Measurements from ENCODE around the gene DLGAP3.

DLGAP3 gene

DNA sequence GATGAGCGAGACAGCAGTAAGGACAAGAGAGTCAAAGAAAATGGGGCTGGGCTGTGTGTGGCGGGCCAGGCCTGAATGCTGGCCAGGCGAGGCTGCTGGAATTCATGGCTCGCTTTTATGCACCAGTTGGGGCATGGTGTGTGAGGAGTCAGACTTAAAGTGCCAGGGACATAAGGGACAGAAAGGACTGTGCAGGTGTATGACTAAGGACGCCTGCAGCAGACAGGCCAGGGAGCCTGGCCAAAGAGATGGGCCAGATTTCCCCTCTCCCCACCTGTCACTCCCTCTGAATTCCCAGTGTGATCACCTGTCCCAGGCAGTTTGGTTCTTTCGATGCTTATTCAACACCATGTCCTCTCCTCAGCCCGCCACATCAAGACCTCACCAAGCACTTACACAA, 53.0 kb downstream of the DLGAP3 start:
- H3K36me3 ChIP-seq (ENCODE audit: insufficient read depth, low read length) = no peaks in the 10 kb centered on the region
- no peaks in the 10 kb centered on the region for H3K4me1 ChIP-seq (ENCODE audit: control insufficient read depth, insufficient read depth, low read length)
- no peak overlapping the region for H3K4me3 ChIP-seq (ENCODE audit: low read length)
- H3K4me2 ChIP-seq (ENCODE audit: low read length) = no peak overlapping the region
- H3K27me3 ChIP-seq (ENCODE audit: control insufficient read depth, insufficient read depth, low read length) = peaks cover 74% of the 10 kb centered on the region
- no peak overlapping the region for H3K9ac ChIP-seq (ENCODE audit: low read depth, low read length)
- H3K9me3 ChIP-seq (replicated peaks; ENCODE audit: low read length) = no peaks in the 10 kb centered on the region

DNA sequence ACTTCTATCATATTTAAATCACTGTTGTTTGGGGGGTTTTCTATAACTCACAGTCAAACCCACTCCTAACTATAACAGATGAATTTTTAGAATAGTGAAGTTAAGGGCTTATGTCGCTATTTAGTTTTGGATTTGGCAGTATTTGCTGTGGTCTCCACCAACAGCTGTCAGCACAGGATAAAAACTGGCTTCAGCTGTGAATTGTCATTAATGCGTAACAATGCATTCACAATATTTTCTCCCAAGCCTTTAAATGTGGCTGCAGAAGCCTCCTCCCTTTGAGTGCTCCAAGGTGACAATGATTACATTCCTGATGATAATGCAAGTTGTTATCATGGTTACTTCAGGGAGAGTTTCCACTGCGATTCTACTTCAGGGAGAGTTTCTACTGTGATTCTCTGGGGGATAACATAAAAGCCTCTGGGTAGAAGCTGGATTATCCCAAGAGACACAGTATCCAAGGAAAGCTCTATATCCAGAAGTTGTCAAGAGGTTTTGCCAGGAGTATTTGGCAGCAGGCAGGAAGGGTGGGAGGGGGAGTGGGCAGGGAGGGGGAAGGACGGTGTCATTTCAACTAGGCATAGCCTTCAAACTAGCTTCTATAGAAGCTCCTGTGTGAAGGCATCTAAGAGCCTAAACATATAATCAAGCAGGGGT, 55.0 kb downstream of the DLGAP3 start:
- Histone ChIP-seq H3K4me2 (ENCODE audit: low read length) (no peak overlapping the region), H3K4me3 (ENCODE audit: low read length) (no peak overlapping the region), H3K27me3 (ENCODE audit: control insufficient read depth, insufficient read depth, low read length) (peaks cover 80% of the 10 kb centered on the region), H3K36me3 (ENCODE audit: insufficient read depth, low read length) (no peaks in the 10 kb centered on the region), H3K4me1 (ENCODE audit: control insufficient read depth, insufficient read depth, low read length) (no peaks in the 10 kb centered on the region), H3K9me3 (replicated peaks; ENCODE audit: low read length) (no peaks in the 10 kb centered on the region), H3K9ac (ENCODE audit: low read depth, low read length) (no peak overlapping the region)

DNA sequence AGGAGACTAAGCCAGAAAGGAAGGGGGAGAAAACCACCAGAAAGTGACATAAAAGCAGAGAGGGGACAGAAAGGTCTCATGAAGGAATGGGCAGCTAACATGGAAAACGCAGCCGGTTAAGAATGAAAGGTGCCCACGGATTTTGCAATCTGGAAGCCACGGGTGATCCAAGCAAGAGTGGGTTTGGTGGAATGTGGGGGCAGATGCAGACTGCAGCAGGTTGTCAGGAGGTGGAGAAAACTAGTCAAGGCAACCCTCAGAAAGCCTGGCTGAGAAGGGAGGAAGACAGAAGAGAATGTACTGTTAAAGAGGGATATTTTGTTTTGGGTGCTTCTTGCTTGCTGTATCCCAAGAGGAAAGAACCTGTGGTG, 57.3 kb downstream of the DLGAP3 start:
- H3K36me3 ChIP-seq (ENCODE audit: insufficient read depth, low read length) = no peaks in the 10 kb centered on the region
- no peaks in the 10 kb centered on the region for H3K9me3 ChIP-seq (replicated peaks; ENCODE audit: low read length)
- H3K9ac ChIP-seq (ENCODE audit: low read depth, low read length) = no peak overlapping the region
- no peak overlapping the region for H3K4me2 ChIP-seq (ENCODE audit: low read length)
- H3K4me3 ChIP-seq (ENCODE audit: low read length) = no peak overlapping the region
- H3K27me3 ChIP-seq (ENCODE audit: control insufficient read depth, insufficient read depth, low read length) = peaks cover 78% of the 10 kb centered on the region
- no peaks in the 10 kb centered on the region for H3K4me1 ChIP-seq (ENCODE audit: control insufficient read depth, insufficient read depth, low read length)

DNA sequence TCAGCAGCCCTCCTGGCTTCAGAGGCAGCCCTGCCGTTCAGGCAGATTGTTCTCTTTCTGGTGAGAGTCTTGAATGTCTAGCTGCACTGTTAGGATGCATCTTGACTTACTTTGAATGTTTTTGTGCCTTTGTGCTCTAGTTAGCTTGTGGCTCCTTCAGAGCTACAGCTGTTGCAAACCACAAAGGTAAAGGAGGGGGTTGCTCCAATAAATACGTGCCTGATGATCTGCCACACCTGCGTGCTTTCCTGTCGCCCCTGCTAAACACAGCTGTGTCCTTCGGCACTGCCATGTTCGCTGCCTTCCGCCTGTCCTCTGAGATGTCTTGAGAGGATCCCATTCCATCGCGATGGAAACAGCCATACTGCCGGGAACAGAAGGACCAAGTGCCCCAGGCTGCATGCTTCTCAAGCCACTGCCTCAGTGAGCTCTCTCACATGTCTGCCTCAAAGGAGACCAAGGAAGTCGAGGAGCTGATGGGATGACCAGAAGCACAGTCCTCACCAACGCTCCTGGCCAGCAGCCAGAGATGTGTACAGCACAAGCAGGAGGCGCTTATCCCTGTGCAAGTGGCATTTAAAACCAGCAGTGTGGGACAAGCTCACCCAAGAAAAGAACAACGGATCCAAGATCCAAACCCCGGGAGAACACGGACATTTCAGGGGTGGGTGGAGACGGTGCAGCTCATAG, 57.9 kb downstream of the DLGAP3 start:
- Histone ChIP-seq H3K4me3 (ENCODE audit: low read length) (no peak overlapping the region), H3K9me3 (replicated peaks; ENCODE audit: low read length) (no peaks in the 10 kb centered on the region), H3K27me3 (ENCODE audit: control insufficient read depth, insufficient read depth, low read length) (peaks cover 76% of the 10 kb centered on the region), H3K4me1 (ENCODE audit: control insufficient read depth, insufficient read depth, low read length) (peaks cover 2% of the 10 kb centered on the region), H3K9ac (ENCODE audit: low read depth, low read length) (no peak overlapping the region), H3K4me2 (ENCODE audit: low read length) (no peak overlapping the region), H3K36me3 (ENCODE audit: insufficient read depth, low read length) (no peaks in the 10 kb centered on the region)

GRCh38 chr1:34870395-34870794, 59.1 kb downstream of the DLGAP3 start:
- no peak overlapping the region for H3K9ac ChIP-seq (ENCODE audit: low read depth, low read length)

DNA sequence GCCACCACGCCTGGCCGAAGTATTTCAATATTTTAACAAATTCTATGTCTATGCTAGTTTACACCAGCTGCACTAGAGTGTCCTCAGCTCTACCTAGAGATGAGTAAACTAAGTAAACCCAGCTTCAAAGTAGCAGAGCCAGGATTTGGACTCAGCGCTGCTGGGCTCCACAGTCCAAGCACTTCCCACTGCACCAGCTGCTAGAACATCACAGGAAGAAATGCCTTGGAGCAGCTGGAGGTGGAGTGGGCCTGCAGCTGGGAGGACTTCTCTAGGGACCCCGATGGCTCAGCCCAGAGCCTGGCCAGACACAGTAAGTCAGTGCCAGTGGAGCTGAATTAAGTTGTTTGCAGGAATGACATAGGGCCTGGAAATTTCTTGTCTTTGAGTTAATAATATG, 59.7 kb downstream of the DLGAP3 start:
- H3K4me1 ChIP-seq (ENCODE audit: control insufficient read depth, insufficient read depth, low read length) = peaks cover 9% of the 10 kb centered on the region
- H3K4me2 ChIP-seq (ENCODE audit: low read length) = no peak overlapping the region
- no peaks in the 10 kb centered on the region for H3K36me3 ChIP-seq (ENCODE audit: insufficient read depth, low read length)
- peaks cover 62% of the 10 kb centered on the region for H3K27me3 ChIP-seq (ENCODE audit: control insufficient read depth, insufficient read depth, low read length)
- H3K9me3 ChIP-seq (replicated peaks; ENCODE audit: low read length) = no peaks in the 10 kb centered on the region
- H3K9ac ChIP-seq (ENCODE audit: low read depth, low read length) = no peak overlapping the region
- no peak overlapping the region for H3K4me3 ChIP-seq (ENCODE audit: low read length)

More at GRCh38 chr1:34870395-34870794, 59.1 kb downstream of the DLGAP3 start:
- Histone ChIP-seq H3K4me3 (ENCODE audit: low read length) (no peak overlapping the region), H3K27me3 (ENCODE audit: control insufficient read depth, insufficient read depth, low read length) (peaks cover 66% of the 10 kb centered on the region), H3K4me2 (ENCODE audit: low read length) (no peak overlapping the region), H3K36me3 (ENCODE audit: insufficient read depth, low read length) (no peaks in the 10 kb centered on the region), H3K9me3 (replicated peaks; ENCODE audit: low read length) (no peaks in the 10 kb centered on the region), H3K4me1 (ENCODE audit: control insufficient read depth, insufficient read depth, low read length) (peaks cover 9% of the 10 kb centered on the region)

- H3K36me3 ChIP-seq (ENCODE audit: insufficient read depth, low read length) = no peaks in the 10 kb centered on the region
- no peak overlapping the region for H3K9ac ChIP-seq (ENCODE audit: low read depth, low read length)
- peaks cover 57% of the 10 kb centered on the region for H3K27me3 ChIP-seq (ENCODE audit: control insufficient read depth, insufficient read depth, low read length)
- peaks cover 9% of the 10 kb centered on the region for H3K4me1 ChIP-seq (ENCODE audit: control insufficient read depth, insufficient read depth, low read length)
- no peak overlapping the region for H3K4me2 ChIP-seq (ENCODE audit: low read length)
- no peak overlapping the region for H3K4me3 ChIP-seq (ENCODE audit: low read length)
- no peaks in the 10 kb centered on the region for H3K9me3 ChIP-seq (replicated peaks; ENCODE audit: low read length)
These were observed 61.0 kb downstream of the DLGAP3 start for GRCh38 chr1:34868230-34869049.

- Histone ChIP-seq H3K4me1 (ENCODE audit: control insufficient read depth, insufficient read depth, low read length) (peaks cover 9% of the 10 kb centered on the region), H3K27me3 (ENCODE audit: control insufficient read depth, insufficient read depth, low read length) (peaks cover 50% of the 10 kb centered on the region), H3K4me2 (ENCODE audit: low read length) (no peak overlapping the region), H3K9me3 (replicated peaks; ENCODE audit: low read length) (no peaks in the 10 kb centered on the region), H3K9ac (ENCODE audit: low read depth, low read length) (no peak overlapping the region), H3K36me3 (ENCODE audit: insufficient read depth, low read length) (no peaks in the 10 kb centered on the region), H3K4me3 (ENCODE audit: low read length) (no peak overlapping the region)
These were observed 62.0 kb downstream of the DLGAP3 start for GRCh38 chr1:34867415-34867814.

GRCh38 chr1:34866762-34867109, 62.7 kb downstream of the DLGAP3 start:
- H3K27me3 ChIP-seq (ENCODE audit: control insufficient read depth, insufficient read depth, low read length) = peaks cover 43% of the 10 kb centered on the region

DNA sequence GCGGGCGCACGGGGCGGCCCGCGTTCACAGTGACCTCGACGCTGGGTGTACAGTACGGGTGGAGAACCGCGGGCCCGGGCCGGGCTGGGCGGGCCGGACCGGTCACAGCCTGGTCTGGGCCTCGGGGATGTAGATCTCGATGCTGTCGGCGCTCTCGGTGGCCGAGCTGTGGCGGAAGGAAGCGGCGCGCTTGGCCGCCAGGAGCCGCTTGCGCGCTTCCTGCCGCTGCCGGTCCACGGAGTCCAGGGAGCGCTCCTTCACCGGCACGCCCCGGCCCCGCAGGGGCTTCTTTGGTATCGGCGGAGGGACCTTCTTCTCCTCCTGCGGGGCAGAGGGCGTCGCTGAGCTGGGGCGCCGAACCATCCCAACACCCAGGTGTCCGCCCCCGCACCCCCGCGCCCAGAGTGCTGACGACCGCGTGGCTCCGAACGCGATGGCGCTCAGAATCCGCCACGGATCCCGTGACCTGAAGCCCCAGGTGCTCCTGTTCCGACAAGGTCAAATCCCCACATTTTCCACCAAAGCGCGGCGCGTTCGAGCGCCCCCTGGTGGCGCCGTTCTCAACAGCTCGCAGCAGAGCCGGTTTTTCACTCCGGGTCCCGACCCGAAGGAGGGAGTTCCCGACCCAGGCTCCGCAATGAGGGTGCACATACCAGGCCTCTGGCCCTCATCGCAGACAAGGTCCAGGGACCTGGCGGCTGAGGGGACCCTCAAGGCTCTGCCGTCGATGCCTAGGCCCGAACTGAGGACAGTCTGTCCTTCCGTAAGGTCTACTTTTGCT, 63.3 kb downstream of the DLGAP3 start:
- H3K9ac ChIP-seq (ENCODE audit: low read depth, low read length) = peak overlapping the region; percentile 89
- H3K4me3 ChIP-seq (ENCODE audit: low read length) = peak overlapping the region; percentile 85
- H3K36me3 ChIP-seq (ENCODE audit: insufficient read depth, low read length) = no peaks in the 10 kb centered on the region
- no peaks in the 10 kb centered on the region for H3K9me3 ChIP-seq (replicated peaks; ENCODE audit: low read length)
- peaks cover 37% of the 10 kb centered on the region for H3K27me3 ChIP-seq (ENCODE audit: control insufficient read depth, insufficient read depth, low read length)
- H3K4me2 ChIP-seq (ENCODE audit: low read length) = peak overlapping the region; percentile 99
- H3K4me1 ChIP-seq (ENCODE audit: control insufficient read depth, insufficient read depth, low read length) = peaks cover 9% of the 10 kb centered on the region

More at GRCh38 chr1:34866762-34867109, 62.7 kb downstream of the DLGAP3 start:
- H3K4me1 ChIP-seq (ENCODE audit: control insufficient read depth, insufficient read depth, low read length) = peaks cover 9% of the 10 kb centered on the region
- H3K36me3 ChIP-seq (ENCODE audit: insufficient read depth, low read length) = no peaks in the 10 kb centered on the region
- H3K9me3 ChIP-seq (replicated peaks; ENCODE audit: low read length) = no peaks in the 10 kb centered on the region
- peak overlapping the region; percentile 99 for H3K4me2 ChIP-seq (ENCODE audit: low read length)
- peak overlapping the region; percentile 85 for H3K4me3 ChIP-seq (ENCODE audit: low read length)
- no peak overlapping the region for H3K9ac ChIP-seq (ENCODE audit: low read depth, low read length)

- H3K4me1 ChIP-seq (ENCODE audit: control insufficient read depth, insufficient read depth, low read length) = peaks cover 9% of the 10 kb centered on the region
- H3K4me3 ChIP-seq (ENCODE audit: low read length) = peak overlapping the region; percentile 85
- H3K27me3 ChIP-seq (ENCODE audit: control insufficient read depth, insufficient read depth, low read length) = peaks cover 34% of the 10 kb centered on the region
- peak overlapping the region; percentile 99 for H3K4me2 ChIP-seq (ENCODE audit: low read length)
- H3K9ac ChIP-seq (ENCODE audit: low read depth, low read length) = peak overlapping the region; percentile 89
- H3K36me3 ChIP-seq (ENCODE audit: insufficient read depth, low read length) = no peaks in the 10 kb centered on the region
- no peaks in the 10 kb centered on the region for H3K9me3 ChIP-seq (replicated peaks; ENCODE audit: low read length)
These were observed 63.9 kb downstream of the DLGAP3 start for GRCh38 chr1:34865573-34865972.

Measured in skeletal muscle satellite cell (primary cell).